ENCODE data around the gene FOXO4.

FOXO4 gene

DNA sequence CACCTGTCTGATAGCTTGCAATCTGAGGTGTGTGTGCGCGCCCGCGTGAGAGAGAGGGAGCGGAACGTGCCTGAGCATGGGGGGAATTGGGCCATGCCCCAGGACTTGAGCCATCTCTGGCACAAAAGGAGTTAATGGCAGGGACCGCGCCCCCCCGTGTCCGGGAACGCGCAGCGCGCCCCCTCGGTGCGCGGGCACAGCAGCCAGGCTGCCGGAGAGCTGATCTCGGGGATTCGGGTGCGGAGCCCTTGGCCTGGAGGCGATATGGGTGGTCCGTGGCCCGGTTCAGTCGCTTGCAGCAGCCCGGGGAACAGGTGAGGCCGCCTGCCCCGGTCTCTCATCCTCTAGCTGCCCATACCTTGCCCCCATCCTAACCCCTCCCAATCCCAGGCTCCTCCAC is 49.0 kb downstream of the FOXO4 start, which contains the start of gene NLGN3:
NLGN3 (plus strand) TSS at position 191 of the 400 bp plus-strand sequence. CDS start 2,909 bp downstream, outside the sequence.
- DNase-seq: peak in 1 of 2 experiments; percentile 32

DNA sequence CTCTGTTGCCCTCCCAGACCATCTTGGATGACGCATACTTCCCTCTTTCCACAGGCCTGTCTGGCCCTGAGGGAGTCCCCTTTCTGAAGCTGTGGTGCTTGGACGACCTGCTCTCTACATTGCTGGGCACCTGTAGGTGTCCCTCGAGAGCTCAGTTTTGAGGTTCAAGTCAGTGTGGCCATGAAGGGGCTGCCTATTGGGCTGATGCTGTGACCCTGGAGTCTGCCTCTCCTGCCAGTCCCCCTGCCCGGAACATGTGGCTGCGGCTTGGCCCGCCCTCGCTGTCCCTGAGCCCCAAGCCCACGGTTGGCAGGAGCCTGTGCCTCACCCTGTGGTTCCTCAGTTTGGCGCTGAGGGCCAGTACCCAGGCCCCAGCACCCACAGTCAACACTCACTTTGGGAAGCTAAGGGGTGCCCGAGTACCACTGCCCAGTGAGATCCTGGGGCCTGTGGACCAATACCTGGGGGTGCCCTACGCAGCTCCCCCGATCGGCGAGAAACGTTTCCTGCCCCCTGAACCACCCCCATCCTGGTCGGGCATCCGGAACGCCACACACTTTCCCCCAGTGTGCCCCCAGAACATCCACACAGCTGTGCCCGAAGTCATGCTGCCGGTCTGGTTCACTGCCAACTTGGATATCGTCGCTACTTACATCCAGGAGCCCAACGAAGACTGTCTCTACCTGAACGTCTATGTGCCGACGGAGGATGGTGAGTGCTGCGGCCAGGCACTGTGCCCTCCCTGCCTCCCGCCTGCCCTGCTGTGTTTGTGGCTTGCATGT is 52.0 kb downstream of the FOXO4 start:
- no peak for DNase-seq

DNA sequence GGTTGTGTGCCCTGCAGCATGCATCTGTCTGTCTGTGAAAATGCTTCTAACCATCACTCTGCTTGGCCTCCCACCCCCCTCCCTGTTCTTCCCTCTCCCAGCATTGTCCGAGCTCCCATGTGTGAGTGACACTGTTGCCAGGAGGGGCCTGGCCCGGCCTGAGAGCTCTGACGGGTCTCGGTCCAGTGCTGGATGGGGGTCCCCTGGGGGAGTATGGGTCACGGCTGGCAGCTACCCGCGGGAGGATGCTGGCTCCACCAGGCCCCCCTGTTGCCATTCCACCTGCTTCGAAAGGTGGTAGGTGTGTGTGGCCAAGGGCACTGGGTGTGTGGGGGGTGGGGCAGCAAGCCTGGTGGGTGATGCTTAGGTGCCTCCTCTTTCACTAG is 52.6 kb downstream of the FOXO4 start:
- no peak for DNase-seq

DNA sequence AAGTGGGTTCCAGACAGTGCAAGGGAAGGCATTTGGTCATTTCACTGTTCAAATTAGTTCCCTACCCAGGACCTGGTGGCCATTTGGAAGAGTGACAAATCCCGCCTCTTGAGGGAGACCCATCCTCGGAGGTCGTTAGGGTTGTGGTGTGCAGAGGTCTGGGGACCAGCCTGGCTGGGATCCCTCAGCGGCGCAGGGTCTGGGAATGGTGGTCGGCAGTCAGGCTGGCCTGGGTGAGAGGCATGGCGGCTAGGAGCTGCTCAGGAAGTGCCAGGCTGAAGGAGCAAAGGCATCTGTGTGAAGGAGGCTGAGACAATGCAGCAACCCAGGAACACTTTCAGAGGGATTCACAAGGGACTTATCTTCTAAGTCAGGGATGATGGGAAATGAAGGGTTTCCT is 55.7 kb downstream of the FOXO4 start:
- no peak for DNase-seq
